ENCODE data around the gene ITGB6. TPM values are rescaled to one million over a fixed set of nuclear protein-coding genes. Genes with fewer than 3 reads are reported as not detected.
A peak's percentile ranks its signal among the peaks of the same experiment; 100 is the strongest.

The ITGB6 gene
- total and polyA plus RNA-seq, 2 of the 8 experiments (the other 6 are each of a cell fraction or from before 2014, with no cell fraction given), result not detected

DNA sequence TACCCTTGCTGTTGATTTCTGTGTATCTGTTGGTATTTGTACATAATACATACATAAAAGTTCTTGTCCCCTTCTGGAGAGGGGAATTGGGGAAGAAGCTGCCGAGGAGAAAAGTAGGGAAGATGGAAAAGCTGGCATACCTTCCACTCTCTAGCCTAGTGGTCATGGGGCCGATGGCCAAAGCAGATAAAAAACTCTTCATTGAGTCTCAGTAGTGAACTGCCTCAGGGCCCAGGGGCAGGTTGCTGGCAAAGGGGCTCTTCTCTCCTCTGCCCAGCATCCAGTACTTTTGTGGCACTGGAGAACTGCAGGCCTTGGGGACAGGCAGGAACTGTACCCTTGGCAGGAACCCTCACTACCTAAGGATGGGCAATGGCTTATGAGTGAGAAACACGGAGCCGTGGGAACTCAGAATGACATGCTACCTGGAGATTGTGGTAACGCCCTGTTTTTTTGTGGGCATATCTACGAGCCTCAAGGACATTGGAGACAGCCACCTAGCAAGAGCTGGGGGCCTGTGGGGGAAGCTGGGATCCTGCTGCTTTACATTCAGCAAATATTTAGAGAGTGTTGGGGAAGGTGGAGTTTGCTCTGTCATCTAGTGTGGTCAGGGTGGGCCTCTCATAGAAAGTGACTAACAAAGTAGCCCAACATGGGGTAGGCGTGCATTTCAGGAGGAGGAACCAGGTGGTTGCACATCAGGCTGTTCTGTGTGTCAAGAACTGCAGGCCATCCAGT is 22.6 kb upstream of the ITGB6 start:
- no peak overlapping the region for H3K23ac ChIP-seq (ENCODE audit: insufficient read length)
- H3K14ac ChIP-seq (ENCODE audit: insufficient read length), result no peak overlapping the region
- 94% methylated on average over 7 of the region's 7 CpGs; no CpG with 5 or more reads in 1 of the 2 experiments for WGBS, 2 experiments (ENCODE audit: extremely low coverage in 1 of 2, insufficient coverage in 1 of 2, insufficient read length in 1 of 2, insufficient replicate concordance in 2 of 2, low coverage in 1 of 2, low lambda C conversion rate in 2 of 2, missing lambda C conversion rate in 1 of 2)
- H2BK120ac ChIP-seq (replicated peaks; ENCODE audit: low read depth, low read length), result no peak overlapping the region
- H4K5ac ChIP-seq (ENCODE audit: insufficient read length, low read depth, low read length), result no peak overlapping the region
- 0 out of 2 replicates have a peak overlapping the region, but pooled peaks have one; percentile 22 for H2BK15ac ChIP-seq (ENCODE audit: low read length)
- H3K27ac ChIP-seq (ENCODE audit: low read depth, low read length), result no peak overlapping the region
- TF ChIP-seq BRCA1 (IDR thresholded peaks at IDR 0.05; ENCODE audit: low read depth, low read length), result no peak
- TF ChIP-seq SUZ12 (IDR thresholded peaks at IDR 0.05; ENCODE audit: low read length), result no peak
- TF ChIP-seq POLR2AphosphoS5 (IDR thresholded peaks at IDR 0.05; ENCODE audit: low read depth, low read length), result no peak
- H3K4me1 ChIP-seq (replicated peaks in 1 of 4; ENCODE audit: control insufficient read depth in 3 of 4, insufficient read depth in 4 of 4, low read length in 3 of 4), result peaks cover 0 to 5% (median 5%) of the 10 kb centered on the region in 4 experiments; a peak in 3 of 7 replicates
- no peaks in the 10 kb centered on the region for H3K27me3 ChIP-seq (replicated peaks in 1 of 4; ENCODE audit: control insufficient read depth in 3 of 4, extremely low read depth in 1 of 4, insufficient read depth in 3 of 4, low read length in 3 of 4)
- no peaks in the 10 kb centered on the region for H3K79me1 ChIP-seq (ENCODE audit: low read depth, low read length)
- no peaks in the 10 kb centered on the region for H3K23me2 ChIP-seq (ENCODE audit: low read depth, low read length)
- H4K8ac ChIP-seq (ENCODE audit: extremely low read depth, insufficient read depth, low read length), result no peak overlapping the region
- H3K9ac ChIP-seq (replicated peaks in 1 of 4; ENCODE audit: extremely low read depth in 1 of 4, low read depth in 3 of 4, low read length in 3 of 4), result no peak overlapping the region
- H4K91ac ChIP-seq (replicated peaks; ENCODE audit: insufficient read length, low read length), result no peak overlapping the region
- H2BK12ac ChIP-seq (ENCODE audit: low read depth, low read length), result no peak overlapping the region
- H3K36me3 ChIP-seq (ENCODE audit: control insufficient read depth in 2 of 4, insufficient read depth in 4 of 4, low read length in 3 of 4), result no peaks in the 10 kb centered on the region
- H3K56ac ChIP-seq (replicated peaks; ENCODE audit: insufficient read length, low read depth, low read length), result no peak overlapping the region
- no peak overlapping the region for H2AK5ac ChIP-seq (ENCODE audit: low read depth, low read length)
- no peak overlapping the region for H3K4me3 ChIP-seq (ENCODE audit: extremely low read depth in 1 of 4, insufficient read depth in 2 of 4, low read depth in 3 of 4, low read length in 4 of 4)
- H3K18ac ChIP-seq (ENCODE audit: extremely low read depth, low read length), result no peak overlapping the region
- no peaks in the 10 kb centered on the region for H3K79me2 ChIP-seq (ENCODE audit: control insufficient read depth in 1 of 2, insufficient read depth in 2 of 2, low read length in 2 of 2)
- DNase-seq (ENCODE audit: low read depth in 1 of 2, low spot score in 2 of 2) (no peak), FAIRE-seq (no peak)
- H3K4me2 ChIP-seq (ENCODE audit: insufficient read depth in 1 of 2, low read depth in 2 of 2, low read length in 2 of 2), result no peak overlapping the region
- ChIA-PET CTCF (ENCODE audit: partially characterized antibody) (interaction anchor here (0.6 to 5.3 kb wide), 5 partner anchors 13 to 113 kb away, joined by 3 to 32 read pairs (median 11); no protein-coding TSS in a partner anchor), POLR2A (ENCODE audit: partially characterized antibody) (interaction anchor here (0.6 kb wide), 1 partner anchor 111 kb away, joined by 4 read pairs; no protein-coding TSS in a partner anchor)
- H4K20me1 ChIP-seq (replicated peaks in 1 of 2; ENCODE audit: control insufficient read depth in 1 of 2, insufficient read depth in 2 of 2, low read length in 2 of 2), result no peaks in the 10 kb centered on the region
- H2AFZ ChIP-seq (ENCODE audit: low read length), result no peak overlapping the region
- no peaks in the 10 kb centered on the region for H3K9me3 ChIP-seq (ENCODE audit: insufficient read depth in 2 of 2, low read depth in 1 of 2, low read length in 1 of 2)
- no peak overlapping the region for H2BK20ac ChIP-seq (ENCODE audit: low read length)
- H2BK5ac ChIP-seq (ENCODE audit: low read depth, low read length), result no peak overlapping the region
- H3K4ac ChIP-seq (replicated peaks; ENCODE audit: insufficient read length, low read depth, low read length), result no peak overlapping the region

Data from H1 (cell line).